RCC 7860 (cell line): Measurements from ENCODE around the gene RUFY1.

Experiments
- DNase-seq: peaks from one replicate; pipeline ENCODE4 v3.0.0-alpha.2; 2015; ENCODE audit warnings: low spot score
- FAIRE-seq: peaks from 2 replicates; lab custom pipeline; 2012; peaks lifted over from hg19 to GRCh38; lab: Jason Lieb, UNC

Gene RUFY1

GRCh38 chr5:179601871-179602625 lies 51.7 kb downstream of the RUFY1 start:
- DNase-seq (no peak), FAIRE-seq (no peak)

- DNase-seq (no peak), FAIRE-seq (no peak)
Measured at GRCh38 chr5:179603308-179603707, 53.0 kb downstream of the RUFY1 start.

GRCh38 chr5:179605026-179605833 lies 54.9 kb downstream of the RUFY1 start:
- DNase-seq (no peak), FAIRE-seq (no peak)

- no peak for FAIRE-seq
- no peak for DNase-seq
Measured at GRCh38 chr5:179606071-179606909, 55.9 kb downstream of the RUFY1 start.

GRCh38 chr5:179606910-179607159 lies 56.5 kb downstream of the RUFY1 start:
- DNase-seq (no peak), FAIRE-seq (no peak)

GRCh38 chr5:179607160-179607931 lies 57.0 kb downstream of the RUFY1 start:
- no peak for FAIRE-seq

GRCh38 chr5:179608131-179608581 lies 57.8 kb downstream of the RUFY1 start:
- FAIRE-seq (no peak), DNase-seq (no peak)

More at GRCh38 chr5:179607160-179607931, 57.0 kb downstream of the RUFY1 start:
- no peak for DNase-seq

- FAIRE-seq (no peak), DNase-seq (no peak)
Measured at GRCh38 chr5:179609834-179610108, 59.4 kb downstream of the RUFY1 start.

GRCh38 chr5:179610109-179610902 lies 60.0 kb downstream of the RUFY1 start:
- FAIRE-seq = no peak

GRCh38 chr5:179610903-179611265 lies 60.5 kb downstream of the RUFY1 start:
- FAIRE-seq (no peak), DNase-seq (no peak)

More at GRCh38 chr5:179610109-179610902, 60.0 kb downstream of the RUFY1 start:
- DNase-seq = no peak

GRCh38 chr5:179612577-179613459 lies 62.5 kb downstream of the RUFY1 start:
- no peak for DNase-seq
- FAIRE-seq = no peak

GRCh38 chr5:179613460-179614071 lies 63.2 kb downstream of the RUFY1 start:
- no peak for FAIRE-seq
- no peak for DNase-seq

- FAIRE-seq (no peak), DNase-seq (no peak)
Measured at GRCh38 chr5:179614745-179615144, 64.4 kb downstream of the RUFY1 start.

- FAIRE-seq (no peak), DNase-seq (no peak)
Measured at GRCh38 chr5:179615203-179615602, 64.8 kb downstream of the RUFY1 start.

- no peak for FAIRE-seq
- no peak for DNase-seq
Measured at GRCh38 chr5:179616002-179616594, 65.7 kb downstream of the RUFY1 start.

- FAIRE-seq (no peak), DNase-seq (no peak)
Measured at GRCh38 chr5:179617930-179618329, 67.6 kb downstream of the RUFY1 start.

GRCh38 chr5:179618923-179619554 lies 68.7 kb downstream of the RUFY1 start:
- FAIRE-seq (no peak), DNase-seq (no peak)

- DNase-seq (no peak), FAIRE-seq (peak; percentile 52)
Measured at GRCh38 chr5:179619776-179620175, 69.4 kb downstream of the RUFY1 start.
